NCI-H82 treated with DMSO at 0.1 percent for 48 hours (cell line): ENCODE results near the gene VASP.

Source experiments
- DNase-seq: peaks from one replicate; lab custom pipeline; 2025; ENCODE audit not compliant: unreplicated experiment; lab: John Stamatoyannopoulos, UW

The VASP gene

GRCh38 chr19:45506989-45507871 lies at the start of gene VASP:
Gene VASP, plus strand, starts transcription at chr19:45507479. Its CDS starts 293 bp downstream, at chr19:45507772.
- peak; percentile 59 for DNase-seq

- no peak for DNase-seq
Measured at GRCh38 chr19:45457776-45458175, 49.5 kb upstream of the VASP start.

GRCh38 chr19:45460807-45461347 lies 46.4 kb upstream of the VASP start:
- no peak for DNase-seq

- DNase-seq, result no peak
Measured at GRCh38 chr19:45462174-45462573, 45.1 kb upstream of the VASP start.

- no peak for DNase-seq
Measured at GRCh38 chr19:45463241-45463640, 44.0 kb upstream of the VASP start.

- DNase-seq, result no peak
Measured at GRCh38 chr19:45464274-45464673, 43.0 kb upstream of the VASP start.

- no peak for DNase-seq
Measured at GRCh38 chr19:45464852-45465441, 42.3 kb upstream of the VASP start.

GRCh38 chr19:45467115-45467455 lies 40.2 kb upstream of the VASP start:
- DNase-seq, result no peak

GRCh38 chr19:45467456-45468158 lies 39.7 kb upstream of the VASP start, which contains the start of gene FOSB:
Gene FOSB, plus strand, starts transcription at chr19:45467996. Its CDS starts 591 bp downstream, at chr19:45468587.
- DNase-seq, result peak; percentile 89

GRCh38 chr19:45468159-45468651 lies 39.1 kb upstream of the VASP start:
- DNase-seq, result no peak

- DNase-seq, result no peak
Measured at GRCh38 chr19:45468803-45469131, 38.5 kb upstream of the VASP start.

GRCh38 chr19:45469132-45469944 lies 37.9 kb upstream of the VASP start:
- peak; percentile 90 for DNase-seq

- DNase-seq, result no peak
Measured at GRCh38 chr19:45469945-45470761, 37.1 kb upstream of the VASP start.

GRCh38 chr19:45470762-45471081 lies 36.6 kb upstream of the VASP start:
- no peak for DNase-seq

- DNase-seq, result no peak
Measured at GRCh38 chr19:45471111-45471930, 36.0 kb upstream of the VASP start.

GRCh38 chr19:45471931-45472562 lies 35.2 kb upstream of the VASP start:
- no peak for DNase-seq

- DNase-seq, result no peak
Measured at GRCh38 chr19:45472563-45473366, 34.5 kb upstream of the VASP start.

- no peak for DNase-seq
Measured at GRCh38 chr19:45473367-45473681, 34.0 kb upstream of the VASP start.
